Heart left ventricle (tissue), 13 donors: ENCODE results near the gene AGXT2.

Source experiments
- POLR2A ChIP-seq, 2 donors: fragments of 450-650 bp; IDR thresholded peaks; one replicate each; pipeline ENCODE4 v1.6.1; 2017; ENCODE audit warnings: antibody characterized with exemption in 2 of 2, mild to moderate bottlenecking in 2 of 2, moderate library complexity in 2 of 2
- TF ChIP-seq, protein P1 (sequence below), 12 donors: fragments of 200-600 bp; sonication (generic) in 4 of 12; IDR thresholded peaks; one replicate each; pipeline versions ENCODE4 v1.5.0 to v1.8.0; 2018 to 2022; ENCODE audit warnings: antibody characterized with exemption in 12 of 12, mild to moderate bottlenecking in 5 of 12
- donor health status: ischemic (EF 13 %, LVEDD 7.1; RV severe dilation, severe dysfunction).
- donor health status: DM: no; HTN: yes; CAD: no.
- donor health status: DM: no; HTN: no; CAD: no.
- donor health status: ischemic (EF 25% LVEDD 6.9; RV normal size, moderate dysfunction).
- donor health status: ischemic (EF 25% LVEDD 5.7; RV mildly dilated, moderate dysfunction).
- donor health status: ischemic (EF 35%, LVEDD 5.7; RV mildly dilated, moderate dysfunction).
- donor health status: nonischemic (EF 11% LVEDD 7.7; RV severe dilation, severe dysfunction).
- donor health status: DM: yes; HTN: yes; CAD: no.
- donor health status: PGD.
- donor health status: ischemic (EF 29% LVEDD 5.4; RV normal size, mild dysfunction).
- donor health status: nonischemic (EF 23%, LVEDD 6.1; RV moderate dilation, normal function).

- TF ChIP-seq POLR2A (IDR thresholded peaks at IDR 0.05): no peak
- TF ChIP-seq, protein P1, sequence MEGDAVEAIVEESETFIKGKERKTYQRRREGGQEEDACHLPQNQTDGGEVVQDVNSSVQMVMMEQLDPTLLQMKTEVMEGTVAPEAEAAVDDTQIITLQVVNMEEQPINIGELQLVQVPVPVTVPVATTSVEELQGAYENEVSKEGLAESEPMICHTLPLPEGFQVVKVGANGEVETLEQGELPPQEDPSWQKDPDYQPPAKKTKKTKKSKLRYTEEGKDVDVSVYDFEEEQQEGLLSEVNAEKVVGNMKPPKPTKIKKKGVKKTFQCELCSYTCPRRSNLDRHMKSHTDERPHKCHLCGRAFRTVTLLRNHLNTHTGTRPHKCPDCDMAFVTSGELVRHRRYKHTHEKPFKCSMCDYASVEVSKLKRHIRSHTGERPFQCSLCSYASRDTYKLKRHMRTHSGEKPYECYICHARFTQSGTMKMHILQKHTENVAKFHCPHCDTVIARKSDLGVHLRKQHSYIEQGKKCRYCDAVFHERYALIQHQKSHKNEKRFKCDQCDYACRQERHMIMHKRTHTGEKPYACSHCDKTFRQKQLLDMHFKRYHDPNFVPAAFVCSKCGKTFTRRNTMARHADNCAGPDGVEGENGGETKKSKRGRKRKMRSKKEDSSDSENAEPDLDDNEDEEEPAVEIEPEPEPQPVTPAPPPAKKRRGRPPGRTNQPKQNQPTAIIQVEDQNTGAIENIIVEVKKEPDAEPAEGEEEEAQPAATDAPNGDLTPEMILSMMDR (IDR thresholded peaks at IDR 0.05): no peak
These were observed 45.9 kb downstream of the AGXT2 start for GRCh38 chr5:35001842-35002241.
